Right lobe of liver (tissue), 4 donors: ENCODE measurements around the gene PTPRD.

Experiments
- CTCF ChIP-seq, 4 donors: fragments of 200-600 bp in 3 of 4; fragments of 450-650 bp in 1 of 4; IDR thresholded peaks; one replicate each; pipeline versions ENCODE4 v1.5.1 to v1.8.0; 2016 to 2022; ENCODE audit warnings: antibody characterized with exemption in 4 of 4, mild to moderate bottlenecking in 2 of 4
- POLR2A ChIP-seq: fragments of 450-650 bp; IDR thresholded peaks from one replicate; pipeline ENCODE4 v1.6.1; 2017; ENCODE audit warnings: antibody characterized with exemption, mild to moderate bottlenecking
- donor health status: DM: no; HTN: no; CAD: no.
- donor health status: DM: no; HTN: no; CAD: no.
- donor health status: DM: no; HTN: yes; CAD: no.

- TF ChIP-seq CTCF (IDR thresholded peaks at IDR 0.05) = no peak
- no peak for TF ChIP-seq POLR2A
Measured at GRCh38 chr9:10548348-10548747, 64.5 kb downstream of the PTPRD start.
